HepG2 (cell line): ENCODE measurements around the gene DPH2. TPM values are rescaled to one million over a fixed set of nuclear protein-coding genes. Genes with fewer than 3 reads are reported as not detected.

Source experiments
- ATAC-seq: fragments of 200-7000 bp; cut with Tn5 transposase; 3 replicates; pipeline ENCODE4 v1.9.1; 2020; ENCODE audit warnings: mild to moderate bottlenecking, moderate library complexity
- BruUV-seq: library from RNA; stranded (reverse); fragments of 400-500 nt; replicated peaks from 2 replicates; lab custom pipeline; 2021; lab: Mats Ljungman, UMichigan
- CTCF ChIA-PET: fragments of 300-600 bp; formaldehyde crosslinking; extraction: SDS; loops from one replicate; lab custom pipeline; 2021; ENCODE audit warnings: low total read pairs, inconsistent platforms, low intra/inter-chr PET ratio; lab: Yijun Ruan, JAX
- POLR2A ChIA-PET: fragments of 350-600 bp; sonication (Branson Sonifier 250); formaldehyde crosslinking; loops from one replicate; lab custom pipeline; 2020; ENCODE audit warnings: antibody characterized with exemption, inconsistent platforms; lab: Yijun Ruan, JAX
- DNase-seq: peaks from one replicate; pipeline ENCODE4 v3.0.0-alpha.2; 2015; ENCODE audit warnings: low spot score
- FAIRE-seq: peaks from 3 replicates; lab custom pipeline; 2011; peaks lifted over from hg19 to GRCh38; lab: Jason Lieb, UNC
- H2AFZ ChIP-seq: one replicate; pipeline ENCODE4 v1.6.1; 2011; ENCODE audit warnings: low read length, inconsistent platforms
- H3K27ac ChIP-seq: fragments of 300-600 bp; 3 replicates; pipeline ENCODE4 v1.8.0; 2011; ENCODE audit warnings: mixed run types, mild to moderate bottlenecking, mixed read lengths, low read length, inconsistent platforms; ENCODE audit not compliant: insufficient read depth; ENCODE audit errors: extremely low read length
- H3K27me3 ChIP-seq, 2 experiments: fragments of 200-600 bp in 1 of 2; 2 replicates in 1 of 2; 3 replicates in 1 of 2; pipeline versions ENCODE4 v1.6.0 to v1.8.0; 2011; ENCODE audit warnings: low read length in 2 of 2, mild to moderate bottlenecking in 2 of 2, moderate library complexity in 2 of 2, inconsistent platforms in 1 of 2; ENCODE audit not compliant: insufficient read depth in 2 of 2, control insufficient read depth in 1 of 2
- H3K36me3 ChIP-seq, 2 experiments: fragments of 200-600 bp in 1 of 2; replicated peaks in 1 of 2; 2 replicates in 1 of 2; 3 replicates in 1 of 2; pipeline versions ENCODE4 v1.5.1 to v1.8.0; 2011; ENCODE audit warnings: low read length in 2 of 2, inconsistent platforms in 1 of 2; ENCODE audit not compliant: insufficient read depth in 2 of 2, control insufficient read depth in 1 of 2
- H3K4me1 ChIP-seq: 2 replicates; pipeline ENCODE4 v1.5.1; 2012; ENCODE audit warnings: low read length, inconsistent platforms; ENCODE audit not compliant: insufficient read depth
- H3K4me2 ChIP-seq: 2 replicates; pipeline ENCODE4 v1.6.0; 2011; ENCODE audit warnings: low read depth, low read length, inconsistent platforms
- H3K4me3 ChIP-seq, 3 experiments: fragments of 200-600 bp in 1 of 3; sonication (generic), shearing (Covaris generic) in 1 of 3; replicated peaks in 1 of 3; 2 replicates each; pipeline ENCODE4 v1.5.1; 2011 to 2016; ENCODE audit warnings: low read length in 3 of 3, inconsistent platforms in 2 of 3, low read depth in 2 of 3, mild to moderate bottlenecking in 2 of 3, control low read depth in 1 of 3, mixed read lengths in 1 of 3; ENCODE audit not compliant: insufficient read depth in 1 of 3
- H3K79me2 ChIP-seq: one replicate; pipeline ENCODE4 v1.6.1; 2011; ENCODE audit warnings: low read length, inconsistent platforms; ENCODE audit not compliant: insufficient read depth
- H3K9ac ChIP-seq: 2 replicates; pipeline ENCODE4 v1.6.0; 2011; ENCODE audit warnings: mild to moderate bottlenecking, low read depth, low read length, inconsistent platforms; ENCODE audit not compliant: insufficient read depth
- H3K9me3 ChIP-seq: 2 replicates; pipeline ENCODE4 v1.5.1; 2012; ENCODE audit warnings: mild to moderate bottlenecking, low read length
- H4K20me1 ChIP-seq: 2 replicates; pipeline ENCODE4 v1.6.0; 2011; ENCODE audit warnings: inconsistent platforms, mild to moderate bottlenecking, low read length, moderate library complexity; ENCODE audit not compliant: insufficient read depth
- AGO2 ChIP-seq: fragments of 200-400 bp; formaldehyde crosslinking; optimal IDR thresholded peaks from 2 replicates; pipeline ENCODE3; 2017; ENCODE audit warnings: mild to moderate bottlenecking, low read depth, low read length, moderate library complexity
- HNRNPL ChIP-seq: fragments of 200-400 bp; formaldehyde crosslinking; IDR thresholded peaks from 2 replicates; pipeline ENCODE4 v1.6.1; 2017; ENCODE audit warnings: mild to moderate bottlenecking, low read depth, low read length
- HNRNPLL ChIP-seq: fragments of 200-400 bp; formaldehyde crosslinking; IDR thresholded peaks from 2 replicates; pipeline ENCODE4 v1.6.1; 2017; ENCODE audit warnings: mild to moderate bottlenecking, low read depth, low read length; ENCODE audit not compliant: poor library complexity, severe bottlenecking
- RBM22 ChIP-seq: fragments of 200-400 bp; formaldehyde crosslinking; optimal IDR thresholded peaks from 2 replicates; pipeline ENCODE3; 2017; ENCODE audit warnings: mild to moderate bottlenecking, low read length, moderate library complexity
- ZBTB21 ChIP-seq: sonication (generic); formaldehyde crosslinking; IDR thresholded peaks from 2 replicates; pipeline ENCODE4 v1.4.0; 2020; ENCODE audit warnings: missing genetic modification reagents
- ZNF10 ChIP-seq: sonication (generic); formaldehyde crosslinking; IDR thresholded peaks from 2 replicates; pipeline ENCODE4 v1.4.0; 2020; ENCODE audit warnings: mild to moderate bottlenecking, low read depth, missing genetic modification reagents, borderline replicate concordance
- ZNF12 ChIP-seq: sonication (generic); formaldehyde crosslinking; IDR thresholded peaks from 2 replicates; pipeline ENCODE4 v1.5.0; 2020; ENCODE audit warnings: missing genetic modification reagents
- ZNF761 ChIP-seq: sonication (generic); formaldehyde crosslinking; conservative IDR thresholded peaks from 2 replicates; pipeline ENCODE4 v1.4.0; 2020; ENCODE audit warnings: mild to moderate bottlenecking, missing genetic modification reagents
- WGBS: methylation state at CpG from one replicate; pipeline ENCODE4 v1.1.6; 2017; ENCODE audit warnings: low lambda C conversion rate; 5-methylcytosine and 5-hydroxymethylcytosine counted together
- in situ Hi-C: cut with HindIII; loops from 2 replicates; pipeline ENCODE4 v1.10.0; 2017; ENCODE audit warnings: low pct_unique_long_range_greater_than_20kb; ENCODE audit not compliant: extremely low pct_ligation_motif_present
- intact Hi-C: fragments of 100-400 bp; cut with micrococcal nuclease; formaldehyde crosslinking; loops from one replicate; pipeline ENCODE4 v1.10.0; 2022; ENCODE audit not compliant: unreplicated experiment
- polyA plus RNA-seq, 8 experiments: library from polyadenylated mRNA; depleted of rRNA in 3 of 8; stranded (reverse) in 7 of 8; unstranded in 1 of 8; fragments of >200 nt; fragmentation: Illumina TruSeq in 4 of 8; extraction: Trizol in 4 of 8; gene quantifications; 2 replicates each; pipeline versions ENCODE4 v1.2.1 to v1.2.3, GENCODE V29; 2011 to 2016; ENCODE audit warnings: low read depth in 4 of 8, missing spikeins in 1 of 8, mixed read lengths in 1 of 8; ENCODE audit not compliant: insufficient read depth in 1 of 8
- total RNA-seq, 5 experiments: library from RNA; depleted of rRNA; stranded (reverse); fragments of >200 nt; fragmentation: Illumina TruSeq; extraction: Trizol; gene quantifications; 2 replicates each; pipeline ENCODE4 v1.2.3, GENCODE V29; 2016; ENCODE audit warnings: low read depth in 1 of 5
- TF ChIP-seq, protein P1 (sequence below): sonication (generic); formaldehyde crosslinking; IDR thresholded peaks from 2 replicates; pipeline ENCODE4 v1.8.0; 2022; ENCODE audit warnings: low read depth, missing genetic modification reagents
- TF ChIP-seq, protein P2 (sequence below): sonication (generic); formaldehyde crosslinking; IDR thresholded peaks from 2 replicates; pipeline ENCODE4 v1.4.0; 2020; ENCODE audit warnings: missing genetic modification reagents, borderline replicate concordance
- TF ChIP-seq, protein P3 (sequence below): sonication (generic); formaldehyde crosslinking; IDR thresholded peaks from 2 replicates; pipeline ENCODE4 v1.4.0; 2020; ENCODE audit warnings: missing genetic modification reagents

DPH2 gene
- total and polyA plus RNA-seq, 2 of the 13 experiments (the other 11 are each of a cell fraction or from before 2014, with no cell fraction given): 32.2 to 38.3 TPM

DNA sequence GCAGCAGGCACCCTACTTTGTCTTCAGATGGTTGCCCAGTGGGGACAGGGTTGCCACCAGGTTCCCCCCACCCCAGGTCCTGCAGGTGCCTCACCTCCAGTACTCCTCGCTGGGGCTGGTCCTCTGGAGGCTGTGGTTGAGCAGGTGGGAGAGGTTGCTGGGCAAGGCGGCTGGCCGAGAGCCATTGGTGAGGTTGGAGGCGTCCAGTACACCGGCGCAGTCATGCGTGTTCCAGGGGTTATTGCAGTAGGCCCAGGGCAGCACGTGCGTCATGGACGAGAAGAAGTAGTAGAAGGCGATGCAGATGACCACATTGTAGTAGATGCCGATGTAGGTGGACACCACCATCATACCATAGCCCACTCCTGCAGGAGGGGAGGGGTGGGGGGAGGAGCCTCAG is 38.4 kb downstream of the DPH2 start:
- no peak for DNase-seq
- WGBS: 94% methylated on average over 12 of the region's 12 CpGs
- no peak for ATAC-seq
- Histone ChIP-seq H3K9me3 (no peaks in the 10 kb centered on the region), H3K4me3 (no peak overlapping the region), H2AFZ (no peak overlapping the region), H3K4me1 (peaks cover 51% of the 10 kb centered on the region), H3K9ac (no peak overlapping the region), H3K27me3 (no peaks in the 10 kb centered on the region), H3K4me2 (no peak overlapping the region), H3K79me2 (no peaks in the 10 kb centered on the region), H4K20me1 (no peaks in the 10 kb centered on the region), H3K27ac (no peak overlapping the region), H3K36me3 (peaks cover 0 to 3% of the 10 kb centered on the region in 2 experiments; a peak in 1 of 5 replicates)
- ChIA-PET CTCF (interaction anchor here (3.5 kb wide), 1 partner anchor 28 kb away, joined by 9 read pairs; no protein-coding TSS in a partner anchor), POLR2A (no interaction called here)
- intact Hi-C loops: no loop called here
- TF ChIP-seq, protein P1, sequence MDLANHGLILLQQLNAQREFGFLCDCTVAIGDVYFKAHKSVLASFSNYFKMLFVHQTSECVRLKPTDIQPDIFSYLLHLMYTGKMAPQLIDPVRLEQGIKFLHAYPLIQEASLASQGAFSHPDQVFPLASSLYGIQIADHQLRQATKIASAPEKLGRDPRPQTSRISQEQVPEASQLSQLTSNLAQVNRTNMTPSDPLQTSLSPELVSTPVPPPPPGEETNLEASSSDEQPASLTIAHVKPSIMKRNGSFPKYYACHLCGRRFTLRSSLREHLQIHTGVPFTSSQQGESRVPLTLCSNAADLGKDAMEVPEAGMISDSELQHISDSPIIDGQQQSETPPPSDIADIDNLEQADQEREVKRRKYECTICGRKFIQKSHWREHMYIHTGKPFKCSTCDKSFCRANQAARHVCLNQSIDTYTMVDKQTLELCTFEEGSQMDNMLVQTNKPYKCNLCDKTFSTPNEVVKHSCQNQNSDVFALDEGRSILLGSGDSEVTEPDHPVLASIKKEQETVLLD (CRISPR knock-in tag): no peak
- no peak for TF ChIP-seq ZNF761 (CRISPR knock-in tag)
- TF ChIP-seq RBM22: peak; percentile 72
- TF ChIP-seq ZNF10 (CRISPR knock-in tag): no peak
- no peak for TF ChIP-seq ZBTB21
- TF ChIP-seq AGO2: peak; percentile 30
- BruUV-seq: no TSS peak
- in situ Hi-C loops: no loop called here
- no peak for FAIRE-seq

DNA sequence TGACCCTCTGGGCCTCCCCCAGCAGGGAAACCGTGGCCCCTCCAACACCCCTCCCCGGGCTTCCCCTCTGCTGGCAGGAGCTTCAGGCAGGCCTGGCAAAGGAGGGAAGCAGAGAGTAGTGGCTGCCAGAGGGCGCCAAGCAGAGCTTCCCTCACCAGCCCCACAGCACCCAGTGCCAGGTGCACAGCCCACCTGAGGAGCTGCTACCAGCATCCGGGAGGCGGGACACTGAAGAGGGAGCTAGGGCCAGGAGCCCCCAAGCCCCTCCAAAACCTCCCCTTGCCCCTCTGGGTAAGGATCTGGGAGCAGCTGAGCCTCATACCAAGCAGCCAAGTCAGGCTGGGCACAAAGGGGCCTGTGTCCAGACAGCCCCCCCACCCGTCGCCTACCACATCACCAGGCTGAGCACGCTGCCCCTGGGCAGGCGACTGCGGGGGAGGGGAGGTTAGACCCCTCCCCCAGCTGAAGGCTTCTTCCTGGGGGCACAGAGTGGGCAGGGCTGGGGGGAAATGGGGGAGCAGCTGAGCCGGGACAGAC is 41.2 kb downstream of the DPH2 start:
- no peak overlapping the region for H3K9ac ChIP-seq
- H3K79me2 ChIP-seq: no peaks in the 10 kb centered on the region
- BruUV-seq: no TSS peak
- in situ Hi-C loops (no loop called here), intact Hi-C loops (no loop called here)
- DNase-seq (no peak), FAIRE-seq (no peak), ATAC-seq (no peak; the same call in 2 of the 3 replicates)
- no peaks in the 10 kb centered on the region for H4K20me1 ChIP-seq
- H2AFZ ChIP-seq: no peak overlapping the region
- CTCF ChIA-PET: interaction anchor here (3.5 kb wide), 1 partner anchor 25 kb away, joined by 9 read pairs; no protein-coding TSS in a partner anchor
- peaks cover 68% of the 10 kb centered on the region for H3K4me1 ChIP-seq
- no peak overlapping the region for H3K27ac ChIP-seq
- no peak overlapping the region for H3K4me3 ChIP-seq
- 78% methylated on average over 6 of the region's 11 CpGs for WGBS
- no peaks in the 10 kb centered on the region; a peak in 1 of 5 replicates for H3K36me3 ChIP-seq
- H3K4me2 ChIP-seq: no peak overlapping the region
- POLR2A ChIA-PET: interaction anchor here (4.1 kb wide), 1 partner anchor 20 kb away, joined by 32 read pairs; the partner anchor contains the start of gene SLC6A9
- no peaks in the 10 kb centered on the region for H3K27me3 ChIP-seq
- H3K9me3 ChIP-seq: no peaks in the 10 kb centered on the region
- TF ChIP-seq HNRNPL (peak; percentile 8), ZNF12 (no peak), HNRNPLL (peak; percentile 30)
- TF ChIP-seq, protein P2, sequence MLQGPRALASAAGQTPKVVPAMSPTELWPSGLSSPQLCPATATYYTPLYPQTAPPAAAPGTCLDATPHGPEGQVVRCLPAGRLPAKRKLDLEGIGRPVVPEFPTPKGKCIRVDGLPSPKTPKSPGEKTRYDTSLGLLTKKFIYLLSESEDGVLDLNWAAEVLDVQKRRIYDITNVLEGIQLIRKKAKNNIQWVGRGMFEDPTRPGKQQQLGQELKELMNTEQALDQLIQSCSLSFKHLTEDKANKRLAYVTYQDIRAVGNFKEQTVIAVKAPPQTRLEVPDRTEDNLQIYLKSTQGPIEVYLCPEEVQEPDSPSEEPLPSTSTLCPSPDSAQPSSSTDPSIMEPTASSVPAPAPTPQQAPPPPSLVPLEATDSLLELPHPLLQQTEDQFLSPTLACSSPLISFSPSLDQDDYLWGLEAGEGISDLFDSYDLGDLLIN (CRISPR knock-in tag): no peak
- TF ChIP-seq, protein P3, sequence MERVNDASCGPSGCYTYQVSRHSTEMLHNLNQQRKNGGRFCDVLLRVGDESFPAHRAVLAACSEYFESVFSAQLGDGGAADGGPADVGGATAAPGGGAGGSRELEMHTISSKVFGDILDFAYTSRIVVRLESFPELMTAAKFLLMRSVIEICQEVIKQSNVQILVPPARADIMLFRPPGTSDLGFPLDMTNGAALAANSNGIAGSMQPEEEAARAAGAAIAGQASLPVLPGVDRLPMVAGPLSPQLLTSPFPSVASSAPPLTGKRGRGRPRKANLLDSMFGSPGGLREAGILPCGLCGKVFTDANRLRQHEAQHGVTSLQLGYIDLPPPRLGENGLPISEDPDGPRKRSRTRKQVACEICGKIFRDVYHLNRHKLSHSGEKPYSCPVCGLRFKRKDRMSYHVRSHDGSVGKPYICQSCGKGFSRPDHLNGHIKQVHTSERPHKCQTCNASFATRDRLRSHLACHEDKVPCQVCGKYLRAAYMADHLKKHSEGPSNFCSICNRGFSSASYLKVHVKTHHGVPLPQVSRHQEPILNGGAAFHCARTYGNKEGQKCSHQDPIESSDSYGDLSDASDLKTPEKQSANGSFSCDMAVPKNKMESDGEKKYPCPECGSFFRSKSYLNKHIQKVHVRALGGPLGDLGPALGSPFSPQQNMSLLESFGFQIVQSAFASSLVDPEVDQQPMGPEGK (CRISPR knock-in tag): 0 out of 2 replicates have a peak, but pooled peaks have one; percentile 8
